IMR-90 (cell line): Measurements from ENCODE around the gene DLL1. TPM values are rescaled to one million over a fixed set of nuclear protein-coding genes. Genes with fewer than 3 reads are reported as not detected.

Experiments used
- ATAC-seq: fragments of 200-7000 bp; cut with Tn5 transposase; 2 replicates; pipeline ENCODE4 v1.9.1; 2020; ENCODE audit warnings: low read depth, mild to moderate bottlenecking, moderate library complexity
- BruUV-seq: library from RNA; stranded (reverse); fragments of 400-500 nt; replicated peaks from 2 replicates; lab custom pipeline; 2021; lab: Mats Ljungman, UMichigan
- CTCF ChIA-PET: fragments of 300-600 bp; formaldehyde crosslinking; extraction: SDS; loops from one replicate; lab custom pipeline; 2021; ENCODE audit warnings: antibody characterized with exemption; lab: Yijun Ruan, JAX
- POLR2A ChIA-PET: fragments of 300-600 bp; sonication (Branson Sonifier 250); formaldehyde crosslinking; loops from one replicate; lab custom pipeline; 2022; ENCODE audit warnings: antibody characterized with exemption; ENCODE audit not compliant: unreplicated experiment; lab: Charles Lee
- DNase-seq: peaks from one replicate; pipeline ENCODE4 v3.0.0; 2013
- H2AFZ ChIP-seq: replicated peaks from 2 replicates; pipeline ENCODE3; 2013; ENCODE audit warnings: low read length, mild to moderate bottlenecking; ENCODE audit not compliant: poor library complexity
- H2AK5ac ChIP-seq: 2 replicates; pipeline ENCODE4 v1.6.1; 2013; ENCODE audit warnings: low read depth, low read length, inconsistent platforms
- H2AK9ac ChIP-seq: replicated peaks from 2 replicates; pipeline ENCODE3; 2013; ENCODE audit warnings: mild to moderate bottlenecking, low read depth, low read length, moderate library complexity; ENCODE audit not compliant: poor library complexity
- H2BK120ac ChIP-seq: 2 replicates; pipeline ENCODE4 v1.6.1; 2013; ENCODE audit warnings: low read depth, low read length, inconsistent platforms
- H2BK15ac ChIP-seq: 3 replicates; pipeline ENCODE4 v1.6.1; 2013; ENCODE audit warnings: low read depth, low read length, inconsistent platforms
- H2BK20ac ChIP-seq: 2 replicates; pipeline ENCODE4 v1.6.1; 2013; ENCODE audit warnings: low read depth, mild to moderate bottlenecking, inconsistent platforms, low read length, moderate library complexity
- H2BK5ac ChIP-seq: 2 replicates; pipeline ENCODE4 v1.6.1; 2013; ENCODE audit warnings: mild to moderate bottlenecking, low read depth, low read length, inconsistent platforms; ENCODE audit not compliant: poor library complexity, severe bottlenecking
- H3K14ac ChIP-seq: replicated peaks from 2 replicates; pipeline ENCODE4 v1.6.1; 2013; ENCODE audit warnings: low read depth, low read length, inconsistent platforms
- H3K18ac ChIP-seq: 2 replicates; pipeline ENCODE4 v1.6.1; 2013; ENCODE audit warnings: low read depth, low read length, control low read depth
- H3K23ac ChIP-seq: 2 replicates; pipeline ENCODE4 v1.6.1; 2013; ENCODE audit warnings: low read depth, low read length, inconsistent platforms
- H3K27ac ChIP-seq: 2 replicates; pipeline ENCODE4 v1.5.1; 2013; ENCODE audit warnings: mild to moderate bottlenecking, control low read depth, low read length; ENCODE audit not compliant: insufficient read depth
- H3K27me3 ChIP-seq: 2 replicates; pipeline ENCODE4 v1.6.1; 2013; ENCODE audit warnings: low read length; ENCODE audit not compliant: control insufficient read depth, insufficient read depth
- H3K36me3 ChIP-seq: 2 replicates; pipeline ENCODE4 v1.6.1; 2013; ENCODE audit warnings: low read length, mixed read lengths; ENCODE audit not compliant: control insufficient read depth, insufficient read depth
- H3K4ac ChIP-seq: 2 replicates; pipeline ENCODE4 v1.6.1; 2013; ENCODE audit warnings: low read depth, low read length, inconsistent platforms
- H3K4me1 ChIP-seq: 2 replicates; pipeline ENCODE4 v1.6.1; 2013; ENCODE audit warnings: low read length, mixed read lengths; ENCODE audit not compliant: control insufficient read depth, insufficient read depth
- H3K4me2 ChIP-seq: 2 replicates; pipeline ENCODE4 v1.6.1; 2013; ENCODE audit warnings: low read depth, mild to moderate bottlenecking, control low read depth, low read length, moderate library complexity
- H3K4me3 ChIP-seq: 2 replicates; pipeline ENCODE4 v1.5.1; 2013; ENCODE audit warnings: low read depth, mild to moderate bottlenecking, control low read depth, low read length, moderate library complexity; ENCODE audit not compliant: insufficient read depth
- H3K56ac ChIP-seq: 2 replicates; pipeline ENCODE4 v1.6.1; 2013; ENCODE audit warnings: low read length, inconsistent platforms; ENCODE audit not compliant: insufficient read depth; ENCODE audit errors: extremely low read depth
- H3K79me1 ChIP-seq, 2 experiments: 2 replicates each; pipeline ENCODE4 v1.6.1; 2013; ENCODE audit warnings: low read length in 2 of 2, inconsistent platforms in 1 of 2, low read depth in 1 of 2
- H3K9ac ChIP-seq: 2 replicates; pipeline ENCODE4 v1.6.1; 2013; ENCODE audit warnings: low read depth, low read length, control low read depth
- H3K9me1 ChIP-seq: 2 replicates; pipeline ENCODE4 v1.6.1; 2013; ENCODE audit warnings: low read length, inconsistent platforms; ENCODE audit not compliant: insufficient read depth
- H3K9me3 ChIP-seq: 2 replicates; pipeline ENCODE4 v1.6.1; 2013; ENCODE audit warnings: low read length; ENCODE audit not compliant: control insufficient read depth, insufficient read depth
- H4K20me1 ChIP-seq: 2 replicates; pipeline ENCODE4 v1.6.1; 2013; ENCODE audit warnings: low read length, inconsistent platforms; ENCODE audit not compliant: insufficient read depth
- H4K5ac ChIP-seq: 2 replicates; pipeline ENCODE4 v1.6.1; 2013; ENCODE audit warnings: mild to moderate bottlenecking, low read depth, low read length, control low read depth
- H4K8ac ChIP-seq, 2 experiments: 2 replicates each; pipeline ENCODE4 v1.6.1; 2013; ENCODE audit warnings: low read depth in 2 of 2, low read length in 2 of 2, control low read depth in 1 of 2, inconsistent platforms in 1 of 2
- H4K91ac ChIP-seq: 2 replicates; pipeline ENCODE4 v1.6.1; 2013; ENCODE audit warnings: low read depth, low read length, inconsistent platforms; ENCODE audit not compliant: insufficient read depth
- CHD1 ChIP-seq: IDR thresholded peaks from 2 replicates; pipeline ENCODE4 v1.6.1; 2012; ENCODE audit warnings: low read depth, low read length, improper control_type of control experiment
- WGBS, 2 experiments: methylation state at CpG; one replicate each; pipeline versions ENCODE4 v1.1.5 to v1.1.7; 2013; ENCODE audit warnings: missing lambda C conversion rate in 2 of 2; ENCODE audit not compliant: insufficient read length in 1 of 2; ENCODE audit errors: extremely low coverage in 2 of 2; 5-methylcytosine and 5-hydroxymethylcytosine counted together
- dilution Hi-C: fragments of 300-500 bp; cut with HindIII; formaldehyde crosslinking; loops from one replicate; pipeline ENCODE4 v1.14.3; 2018; ENCODE audit warnings: low sequenced_read_pairs; ENCODE audit not compliant: unreplicated experiment
- in situ Hi-C: fragments of 300-500 bp; cut with MboI; formaldehyde crosslinking; loops from 3 replicates; pipeline ENCODE4 v1.14.3; 2019; ENCODE audit warnings: low sequenced_read_pairs, inconsistent platforms, mixed read lengths
- intact Hi-C: fragments of 100-400 bp; cut with micrococcal nuclease; formaldehyde crosslinking; loops from 2 replicates; pipeline ENCODE4 v1.10.0; 2022
- polyA plus RNA-seq, 3 experiments: library from polyadenylated mRNA; depleted of rRNA; stranded (reverse); fragments of >200 nt; gene quantifications; 2 replicates each; pipeline ENCODE4 v1.2.3, GENCODE V29; 2012; ENCODE audit warnings: low replicate concordance in 1 of 3
- total RNA-seq: library from RNA; depleted of rRNA; stranded (reverse); fragments of >200 nt; gene quantifications from 2 replicates; pipeline ENCODE4 v1.2.3, GENCODE V29; 2012

Gene DLL1
- total and polyA plus RNA-seq, 2 of the 4 experiments (the other 2 are of a cell fraction): under 0.01 to 0.31 TPM

GRCh38 chr6:170273191-170273590, 17.7 kb downstream of the DLL1 start:
- peaks cover 7% of the 10 kb centered on the region for H3K27me3 ChIP-seq
- no peak for TF ChIP-seq CHD1
- no peak overlapping the region for H2BK15ac ChIP-seq
- intact Hi-C loops: no loop called here
- in situ Hi-C loops: no loop called here
- WGBS, 2 experiments: 95% methylated on average over 16 of the region's 23 CpGs; no CpG with 5 or more reads in 1 of the 2 experiments
- no peak overlapping the region for H2AK5ac ChIP-seq
- H3K4me3 ChIP-seq: no peak overlapping the region
- dilution Hi-C loops: no loop called here
- H4K8ac ChIP-seq: no peak overlapping the region
- no peak overlapping the region for H2BK120ac ChIP-seq
- no peak overlapping the region for H3K27ac ChIP-seq
- no peak overlapping the region for H2AFZ ChIP-seq
- no peaks in the 10 kb centered on the region for H3K9me1 ChIP-seq
- no peak overlapping the region for H2BK5ac ChIP-seq
- ATAC-seq (no peak), DNase-seq (no peak)
- H4K20me1 ChIP-seq: no peaks in the 10 kb centered on the region
- no peaks in the 10 kb centered on the region for H3K79me1 ChIP-seq
- H2BK20ac ChIP-seq: no peak overlapping the region
- H3K56ac ChIP-seq: no peak overlapping the region
- no peak overlapping the region for H3K23ac ChIP-seq
- no peak overlapping the region for H3K9ac ChIP-seq
- H3K4me1 ChIP-seq: peaks cover 8% of the 10 kb centered on the region
- no peak overlapping the region for H3K4me2 ChIP-seq
- no peak overlapping the region for H4K5ac ChIP-seq
- H3K18ac ChIP-seq: no peak overlapping the region
- H4K91ac ChIP-seq: no peak overlapping the region
- no peaks in the 10 kb centered on the region for H3K9me3 ChIP-seq
- ChIA-PET POLR2A (no interaction called here), CTCF (no interaction called here)
- no peak overlapping the region for H3K14ac ChIP-seq
- H2AK9ac ChIP-seq: no peak overlapping the region
- no peaks in the 10 kb centered on the region for H3K36me3 ChIP-seq
- H3K4ac ChIP-seq: no peak overlapping the region
- BruUV-seq: no TSS peak
